HG02623 (cell line): ENCODE data around the gene LONP1.
"Not testable (repeated sequence)": the region's sequence is repeated elsewhere in the genome, so short reads cannot be mapped to it uniquely, and the experiment has no call there.

Source experiments
- ATAC-seq: cut with Tn5 transposase; IDR thresholded peaks from one replicate; pipeline ENCODE4 v1.9.1; 2021; ENCODE audit warnings: moderate library complexity; ENCODE audit not compliant: unreplicated experiment

LONP1 gene

GRCh38 chr19:5693195-5694166 lies 26.5 kb downstream of the LONP1 start:
- no peak for ATAC-seq

DNA sequence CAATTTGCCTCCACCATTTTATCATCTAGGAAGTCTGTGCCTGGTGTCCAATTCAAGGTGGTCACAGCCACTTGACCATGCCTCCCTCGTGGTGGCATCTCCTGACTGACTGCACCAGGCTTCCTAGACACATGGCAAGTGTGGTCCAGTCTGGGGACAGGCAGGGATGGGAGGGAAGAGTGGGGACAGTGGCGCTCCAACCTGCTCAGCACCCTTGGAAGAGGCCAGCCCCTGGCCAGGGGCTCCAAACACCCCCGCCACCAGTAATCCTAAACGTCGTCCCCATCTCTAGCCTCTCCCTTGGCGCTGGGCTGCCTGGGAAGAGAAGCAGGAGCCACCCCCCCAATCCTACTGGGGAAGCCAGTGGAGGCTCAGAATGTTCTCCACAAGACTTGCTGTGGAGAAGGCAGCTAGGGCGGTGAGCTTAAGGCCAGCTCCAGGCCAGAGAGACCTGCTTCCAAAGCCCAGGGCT lies 27.2 kb downstream of the LONP1 start:
- ATAC-seq = no peak

GRCh38 chr19:5691822-5692722 lies 27.9 kb downstream of the LONP1 start:
- ATAC-seq = no peak

DNA sequence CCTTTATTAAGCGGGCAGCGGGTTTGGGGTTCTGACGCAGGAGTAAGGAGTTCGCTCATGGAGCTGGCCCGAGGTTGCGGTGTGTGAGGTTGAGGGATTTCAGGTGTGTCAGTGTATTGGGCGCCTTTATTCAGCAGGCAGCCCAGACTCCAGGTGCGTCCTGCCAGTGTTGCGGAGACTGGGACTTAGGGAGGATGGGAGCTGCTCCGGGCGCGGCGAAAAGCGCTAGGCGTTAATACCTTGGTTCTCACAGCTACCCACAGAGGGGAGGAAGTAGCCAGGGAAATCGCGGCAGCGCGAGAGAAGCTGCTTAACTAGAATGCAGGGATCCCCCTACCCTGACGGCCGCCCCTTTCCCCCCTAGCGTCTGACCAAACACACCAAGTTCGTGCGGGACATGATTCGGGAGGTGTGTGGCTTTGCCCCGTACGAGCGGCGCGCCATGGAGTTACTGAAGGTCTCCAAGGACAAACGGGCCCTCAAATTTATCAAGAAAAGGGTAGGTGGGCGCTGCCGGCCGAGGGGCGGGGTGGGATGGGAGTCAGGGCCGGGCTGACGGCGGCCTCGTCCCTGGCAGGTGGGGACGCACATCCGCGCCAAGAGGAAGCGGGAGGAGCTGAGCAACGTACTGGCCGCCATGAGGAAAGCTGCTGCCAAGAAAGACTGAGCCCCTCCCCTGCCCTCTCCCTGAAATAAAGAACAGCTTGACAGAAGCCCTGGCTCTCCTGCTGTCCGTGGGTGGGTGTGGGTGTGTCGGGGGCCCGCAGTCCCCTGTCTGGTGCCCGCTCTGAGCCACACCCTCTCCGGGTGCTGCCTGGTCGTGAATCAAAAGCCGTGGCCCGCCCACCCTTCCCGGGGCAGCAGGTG lies 28.8 kb downstream of the LONP1 start:
- no peak for ATAC-seq

DNA sequence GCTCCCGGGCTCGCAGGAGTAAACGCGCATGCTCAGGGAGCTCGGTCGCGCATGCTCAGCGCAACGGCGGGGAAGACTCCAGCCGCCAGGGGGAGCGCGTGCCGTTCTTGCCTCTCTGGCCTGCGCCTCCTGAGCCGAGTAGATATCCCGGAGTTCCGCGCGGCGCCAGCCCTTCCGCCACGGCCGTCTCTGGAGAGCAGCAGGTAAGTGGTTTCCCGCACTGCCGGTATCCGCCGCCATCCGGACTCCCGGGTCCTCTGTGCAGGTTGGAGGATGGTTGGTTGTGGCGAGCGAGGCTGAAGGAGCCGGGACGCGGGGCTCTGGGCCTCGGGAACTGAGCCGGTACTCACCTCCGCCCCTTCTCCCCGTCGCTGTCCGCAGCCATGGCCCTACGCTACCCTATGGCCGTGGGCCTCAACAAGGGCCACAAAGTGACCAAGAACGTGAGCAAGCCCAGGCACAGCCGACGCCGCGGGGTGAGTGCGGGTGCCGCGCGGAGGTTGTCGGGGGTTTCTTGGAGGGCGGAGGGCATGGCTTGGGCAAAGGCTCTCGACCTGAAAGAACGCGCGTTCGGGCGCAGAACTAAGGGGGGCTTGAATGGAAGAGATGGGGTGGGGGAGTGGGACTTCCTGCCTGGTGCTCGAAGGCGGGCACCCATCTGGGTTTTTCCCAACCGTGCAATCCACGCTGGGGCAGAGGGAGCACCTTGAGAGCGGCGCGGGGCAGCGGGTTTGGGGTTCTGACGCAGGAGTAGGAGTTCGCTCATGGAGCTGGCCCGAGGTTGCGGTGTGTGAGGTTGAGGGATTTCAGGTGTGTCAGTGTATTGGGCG lies 29.6 kb downstream of the LONP1 start, which contains the start of gene RPL36:
RPL36 (plus strand) TSS at position 171 of the 830 bp plus-strand sequence; CDS start at position 384, 213 bp downstream.
- peak; percentile 55 for ATAC-seq

GRCh38 chr19:5688262-5688881 lies 31.6 kb downstream of the LONP1 start:
- ATAC-seq = not testable (repeated sequence)

- no peak for ATAC-seq
These were observed 32.4 kb downstream of the LONP1 start for GRCh38 chr19:5687360-5688198.

- peak; percentile 44 for ATAC-seq
These were observed 33.1 kb downstream of the LONP1 start for GRCh38 chr19:5686647-5687359.

GRCh38 chr19:5686326-5686646 lies 33.7 kb downstream of the LONP1 start:
- ATAC-seq = no peak

GRCh38 chr19:5684694-5685430 lies 35.1 kb downstream of the LONP1 start:
- ATAC-seq = no peak

GRCh38 chr19:5683177-5683886 lies 36.6 kb downstream of the LONP1 start:
- no peak for ATAC-seq

DNA sequence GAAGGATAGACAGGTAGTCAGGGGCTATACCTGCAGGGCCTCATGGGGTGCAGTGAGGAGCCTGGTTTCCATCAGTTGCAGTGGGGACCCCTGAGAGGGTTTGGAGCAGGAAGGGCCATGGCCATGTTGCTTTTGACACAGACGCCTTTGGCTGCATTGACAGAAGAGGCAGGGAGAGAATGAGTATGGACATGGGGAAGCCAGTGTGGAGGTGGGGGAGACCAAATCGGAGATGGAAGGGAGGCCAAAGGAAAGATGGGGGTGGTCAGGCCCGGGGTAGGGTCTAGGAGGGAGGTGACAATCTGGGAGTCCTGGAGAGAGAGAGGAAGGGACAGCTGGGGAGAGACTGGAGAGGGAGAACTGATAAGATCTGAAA lies 37.9 kb downstream of the LONP1 start:
- ATAC-seq = no peak

GRCh38 chr19:5681391-5682106 lies 38.4 kb downstream of the LONP1 start:
- no peak for ATAC-seq

- peak; percentile 83 for ATAC-seq
These were observed 39.2 kb downstream of the LONP1 start, which contains the start of the genes HSD11B1L and MICOS13 for GRCh38 chr19:5680437-5681368. TSS of gene HSD11B1L (plus strand) at chr19:5681027. CDS start at chr19:5684833, 3,806 bp downstream. TSS of gene MICOS13 (minus strand) at chr19:5680516. CDS start at chr19:5680486, 30 bp downstream.

GRCh38 chr19:5680084-5680436 lies 39.9 kb downstream of the LONP1 start:
- no peak for ATAC-seq
